Sigmoid colon (tissue), 7 donors: ENCODE results near the gene FYN. TPM values are rescaled to one million over a fixed set of nuclear protein-coding genes. Genes with fewer than 3 reads are reported as not detected.

ENCODE experiments used
- DNase-seq: peaks from one replicate; pipeline ENCODE4 v3.0.0-alpha.2; 2019
- H3K27ac ChIP-seq, 4 donors: fragments of 200-600 bp; sonication (generic); one replicate each; pipeline ENCODE4 v1.5.1; 2016 to 2019; ENCODE audit warnings: mild to moderate bottlenecking in 1 of 4
- H3K27me3 ChIP-seq, 3 donors: fragments of 200-600 bp; sonication (generic); one replicate each; pipeline ENCODE4 v1.5.1; 2019; ENCODE audit warnings: mild to moderate bottlenecking in 1 of 3
- H3K36me3 ChIP-seq, 4 donors: fragments of 200-600 bp; sonication (generic); one replicate each; pipeline ENCODE4 v1.5.1; 2016 to 2019
- H3K4me1 ChIP-seq, 4 donors: fragments of 200-600 bp; sonication (generic); one replicate each; pipeline ENCODE4 v1.5.1; 2017 to 2019
- H3K4me3 ChIP-seq, 4 donors: fragments of 200-600 bp; sonication (generic); one replicate each; pipeline ENCODE4 v1.5.1; 2017 to 2019; ENCODE audit warnings: mild to moderate bottlenecking in 2 of 4, moderate library complexity in 1 of 4
- H3K9me3 ChIP-seq, 4 donors: fragments of 200-600 bp in 3 of 4; sonication (generic) in 3 of 4; one replicate each; pipeline versions ENCODE4 v1.5.1 to v1.6.1; 2013 to 2019
- CTCF ChIP-seq, 4 experiments: fragments of 450-650 bp in 3 of 4; fragments of 200-600 bp in 1 of 4; IDR thresholded peaks; one replicate each; pipeline ENCODE4 v1.5.1; 2016 to 2019; ENCODE audit warnings: antibody characterized with exemption in 4 of 4, mild to moderate bottlenecking in 3 of 4, moderate library complexity in 2 of 4
- EP300 ChIP-seq, 4 donors: sonication (generic); formaldehyde crosslinking; IDR thresholded peaks; one replicate each; pipeline ENCODE4 v1.6.1; 2017; ENCODE audit warnings: antibody characterized with exemption in 4 of 4
- POLR2A ChIP-seq, 2 donors: fragments of 450-650 bp; IDR thresholded peaks; one replicate each; pipeline ENCODE4 v1.6.1; 2016; ENCODE audit warnings: antibody characterized with exemption in 2 of 2, mild to moderate bottlenecking in 2 of 2, moderate library complexity in 2 of 2
- POLR2AphosphoS5 ChIP-seq, 4 donors: sonication (generic); formaldehyde crosslinking; IDR thresholded peaks; one replicate each; pipeline ENCODE4 v1.6.1; 2017; ENCODE audit warnings: antibody characterized with exemption in 4 of 4
- WGBS, 2 donors: extraction: QIAGEN DNeasy Blood & Tissue Kit; methylation state at CpG; one replicate each; pipeline ENCODE4 v1.1.7; 2013; 5-methylcytosine and 5-hydroxymethylcytosine counted together
- intact Hi-C: fragments of 100-400 bp; cut with DNase I; formaldehyde crosslinking; loops from one replicate; pipeline ENCODE4 v1.15.1; 2023
- polyA plus RNA-seq, 3 donors: library from polyadenylated mRNA; stranded (reverse); fragments of 200-250 nt; gene quantifications; one replicate each; pipeline ENCODE4 v1.2.3, GENCODE V29; 2013
- total RNA-seq, 4 donors: library from RNA; depleted of rRNA; stranded (reverse); fragments of >200 nt; gene quantifications; one replicate each; pipeline ENCODE4 v1.1.0, GENCODE V29; 2016
- donor health status: healthy with polysubstance abuse.
- donor health status: Bipolar disorder and iron deficiency.
- donor health status: healthy.

Gene FYN
- total and polyA plus RNA-seq, 7 donors = 2.3 to 81.4 (median 56.9) TPM

DNA sequence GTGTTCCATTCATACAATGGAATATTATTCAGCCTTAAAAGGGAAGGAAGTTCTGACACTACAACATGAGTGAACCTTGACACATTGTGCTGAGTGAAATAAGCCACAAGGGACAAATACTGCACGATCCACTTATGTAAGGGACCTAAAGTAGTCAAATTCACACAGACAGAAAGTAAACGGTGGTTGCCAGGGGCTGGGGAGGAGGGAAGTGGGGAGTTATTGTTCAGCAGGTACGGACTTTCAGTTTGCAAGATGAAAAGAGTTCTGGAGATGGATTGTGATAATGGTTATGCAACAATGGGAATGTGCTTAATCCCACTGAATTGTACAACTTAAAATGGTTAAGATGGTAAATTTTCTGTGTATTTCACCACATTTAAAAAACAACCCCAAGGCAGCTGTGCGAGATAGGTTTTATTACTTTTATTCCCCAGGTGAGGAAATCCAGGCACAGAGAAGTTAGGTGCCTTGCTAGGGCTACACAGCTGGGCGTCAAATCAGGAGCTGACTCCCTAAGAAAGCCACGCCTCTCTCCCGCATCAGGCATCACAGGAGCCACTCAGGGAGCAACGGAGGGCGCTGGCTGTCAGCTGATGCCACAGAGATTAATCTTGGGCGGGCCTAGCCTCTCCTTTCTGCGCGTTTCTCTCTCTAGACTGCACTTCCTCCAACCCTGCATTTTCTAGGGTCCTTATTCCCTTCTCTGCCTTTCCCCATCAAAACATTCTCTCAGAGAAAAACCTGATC is 258.2 kb downstream of the FYN start:
- intact Hi-C loops = no loop called here
- no peak for DNase-seq

GRCh38 chr6:111612379-111612778 is 260.9 kb downstream of the FYN start:
- 95 to 98% methylated on average over 3 of the region's 3 CpGs for WGBS, 2 donors
- no peak overlapping the region for H3K4me3 ChIP-seq
- intact Hi-C loops = no loop called here
- TF ChIP-seq EP300 (IDR thresholded peaks at IDR 0.05) (no peak), POLR2AphosphoS5 (IDR thresholded peaks at IDR 0.05) (no peak), CTCF (IDR thresholded peaks at IDR 0.05) (no peak), POLR2A (IDR thresholded peaks at IDR 0.05) (no peak)
- H3K27me3 ChIP-seq = no peaks in the 10 kb centered on the region
- no peaks in the 10 kb centered on the region for H3K36me3 ChIP-seq
- DNase-seq = no peak
- no peak overlapping the region for H3K27ac ChIP-seq
- no peaks in the 10 kb centered on the region for H3K9me3 ChIP-seq
- peaks cover 0 to 10% (median 4%) of the 10 kb centered on the region in 4 donors for H3K4me1 ChIP-seq

More for the DNA sequence above, 258.2 kb downstream of the FYN start:
- WGBS, 2 donors = 25 to 56% methylated on average over 12 of the region's 12 CpGs
- Histone ChIP-seq H3K4me3 (no peak overlapping the region), H3K27ac (no peak overlapping the region), H3K9me3 (no peaks in the 10 kb centered on the region), H3K27me3 (no peaks in the 10 kb centered on the region), H3K4me1 (no peaks in the 10 kb centered on the region), H3K36me3 (no peaks in the 10 kb centered on the region)
- TF ChIP-seq POLR2A (IDR thresholded peaks at IDR 0.05) (no peak), EP300 (IDR thresholded peaks at IDR 0.05) (no peak), CTCF (IDR thresholded peaks at IDR 0.05) (no peak), POLR2AphosphoS5 (IDR thresholded peaks at IDR 0.05) (no peak)

- intact Hi-C loops = no loop called here
- H3K27ac ChIP-seq = no peak overlapping the region
- WGBS, 2 donors = 52 to 82% methylated on average over 2 of the region's 2 CpGs
Measured at GRCh38 chr6:111610548-111611172, 262.6 kb downstream of the FYN start.

More at GRCh38 chr6:111610548-111611172, 262.6 kb downstream of the FYN start:
- Histone ChIP-seq H3K27me3 (no peaks in the 10 kb centered on the region), H3K36me3 (no peaks in the 10 kb centered on the region), H3K9me3 (no peaks in the 10 kb centered on the region), H3K4me3 (no peak overlapping the region), H3K4me1 (peaks cover 0 to 24% (median 16%) of the 10 kb centered on the region in 4 donors)
- TF ChIP-seq CTCF (IDR thresholded peaks at IDR 0.05) (no peak), EP300 (IDR thresholded peaks at IDR 0.05) (no peak), POLR2AphosphoS5 (IDR thresholded peaks at IDR 0.05) (no peak), POLR2A (IDR thresholded peaks at IDR 0.05) (no peak)
- DNase-seq = no peak

Other genes with a start within 250 kb of the FYN start
- not detected for gene CCN6, start 180.7 kb upstream of the FYN start, total RNA-seq
- gene CCN6, start 180.7 kb upstream of the FYN start, polyA plus RNA-seq = not detected
- 10 to 100 TPM; 32.5 to 65.2 (median 48.6) TPM for gene TUBE1, start 214.0 kb upstream of the FYN start, total RNA-seq
- 10 to 100 TPM in 1 of 3 donors, 1 to 10 TPM in 2; 7.6 to 10.2 (median 9.4) TPM for gene TUBE1, start 214.0 kb upstream of the FYN start, polyA plus RNA-seq
- 10 to 100 TPM; 11.4 to 22.2 (median 16.6) TPM for gene FAM229B, start 214.1 kb upstream of the FYN start, total RNA-seq
- gene FAM229B, start 214.1 kb upstream of the FYN start, polyA plus RNA-seq = 1 to 10 TPM in 2 of 3 donors, under 1 TPM in 1; 0.46 to 7.8 (median 3.5) TPM